CD4-positive, alpha-beta T cell (primary cell): ENCODE results near the gene ZNF627. TPM values are rescaled to one million over a fixed set of nuclear protein-coding genes. Genes with fewer than 3 reads are reported as not detected.

Source experiments
- ATAC-seq: fragments of 200-7000 bp; cut with Tn5 transposase; one replicate; pipeline ENCODE4 v1.10.0; 2022; ENCODE audit warnings: mild to moderate bottlenecking; ENCODE audit not compliant: poor library complexity
- CTCF ChIA-PET: fragments of 350-600 bp; sonication (Branson Sonifier 250); formaldehyde crosslinking; loops from one replicate; lab custom pipeline; 2021; ENCODE audit warnings: antibody characterized with exemption, inconsistent platforms; lab: Charles Lee
- POLR2A ChIA-PET: fragments of 350-600 bp; sonication (Branson Sonifier 250); formaldehyde crosslinking; loops from one replicate; lab custom pipeline; 2021; ENCODE audit warnings: antibody characterized with exemption, inconsistent platforms; lab: Charles Lee
- DNase-seq, 14 experiments: peaks; one replicate each; pipeline ENCODE4 v3.0.0-alpha.2; 2013 to 2020; ENCODE audit warnings: mixed read lengths in 2 of 14
- H3K27ac ChIP-seq, 2 donors: one replicate each; pipeline versions ENCODE4 v1.5.1 to v1.7.0; 2013; ENCODE audit warnings: low read length in 2 of 2, low read depth in 1 of 2, mild to moderate bottlenecking in 1 of 2
- H3K27me3 ChIP-seq, 2 experiments: 1 replicate in 1 of 2; 2 replicates in 1 of 2; pipeline versions ENCODE4 v1.6.1 to v1.7.0; 2013; ENCODE audit warnings: low read length in 2 of 2, control low read depth in 1 of 2, mild to moderate bottlenecking in 1 of 2, moderate library complexity in 1 of 2; ENCODE audit not compliant: insufficient read depth in 2 of 2, control insufficient read depth in 1 of 2
- H3K36me3 ChIP-seq: one replicate; pipeline ENCODE4 v1.6.1; 2013; ENCODE audit warnings: low read length, control low read depth; ENCODE audit not compliant: insufficient read depth
- H3K4me1 ChIP-seq: one replicate; pipeline ENCODE4 v1.6.1; 2013; ENCODE audit warnings: low read length, control low read depth; ENCODE audit not compliant: insufficient read depth
- H3K4me3 ChIP-seq: one replicate; pipeline ENCODE4 v1.5.1; 2013; ENCODE audit warnings: mild to moderate bottlenecking, low read length, moderate library complexity
- H3K9me3 ChIP-seq, 2 experiments: 1 replicate in 1 of 2; 2 replicates in 1 of 2; pipeline versions ENCODE4 v1.6.1 to v1.7.0; 2013; ENCODE audit warnings: low read length in 2 of 2, mild to moderate bottlenecking in 2 of 2, control low read depth in 1 of 2, moderate library complexity in 1 of 2; ENCODE audit not compliant: control insufficient read depth in 1 of 2, insufficient read depth in 1 of 2
- H3K27ac Mint-ChIP-seq: one replicate; pipeline ENCODE4 v1.8.0; 2020; ENCODE audit warnings: mixed read lengths
- H3K27me3 Mint-ChIP-seq: one replicate; pipeline ENCODE4 v1.8.0; 2021; ENCODE audit warnings: mixed read lengths
- H3K36me3 Mint-ChIP-seq: one replicate; pipeline ENCODE4 v1.8.0; 2021; ENCODE audit warnings: low read depth, mixed read lengths
- H3K4me1 Mint-ChIP-seq: one replicate; pipeline ENCODE4 v1.8.0; 2021; ENCODE audit warnings: low read depth, mixed read lengths
- H3K4me3 Mint-ChIP-seq: one replicate; pipeline ENCODE4 v1.8.0; 2020; ENCODE audit warnings: mild to moderate bottlenecking, mixed read lengths
- H3K9me3 Mint-ChIP-seq: one replicate; pipeline ENCODE4 v1.8.0; 2020; ENCODE audit warnings: mixed read lengths
- CTCF ChIP-seq: fragments of 200-600 bp; IDR thresholded peaks from one replicate; pipeline ENCODE4 v1.8.0; 2022; ENCODE audit warnings: antibody characterized with exemption, mild to moderate bottlenecking
- intact Hi-C, 2 experiments: fragments of 100-400 bp; cut with DNase I in 1 of 2; cut with micrococcal nuclease in 1 of 2; formaldehyde crosslinking; loops; one replicate each; pipeline versions ENCODE4 v1.15.1 to v1.9.0; 2023 to 2025; cut with DNase I, micrococcal nuclease
- total RNA-seq, 174 experiments: library from RNA in 2 of 174; stranded (reverse) in 2 of 174; gene quantifications; one replicate each; pipeline ENCODE4 v1.2.3 and lab custom pipeline; 2021 to 2026

The ZNF627 gene
- total RNA-seq, 2 experiments from 2014 or later: 11.7 to 12.7 TPM

GRCh38 chr19:11586331-11586730, 11.0 kb upstream of the ZNF627 start:
- Histone ChIP-seq H3K27me3 (no peaks in the 10 kb centered on the region), H3K9me3 (no peaks in the 10 kb centered on the region), H3K4me1 (peaks cover 14% of the 10 kb centered on the region), H3K4me3 (no peak overlapping the region), H3K27ac (no peak overlapping the region), H3K36me3 (no peaks in the 10 kb centered on the region)
- ChIA-PET CTCF (no interaction called here), POLR2A (interaction anchor here (0.9 kb wide), 1 partner anchor 27 kb away, joined by 3 read pairs; the partner anchor contains the start of gene ELOF1)
- DNase-seq (no peak), ATAC-seq (no peak)
- no peaks in the 10 kb centered on the region for H3K27me3 Mint-ChIP-seq
- intact Hi-C loops: loop anchor here (2.0 to 10.0 kb wide), 6 partner anchors 90 to 452 kb away; partner anchors contain the start of genes EPOR (in 1 of the 2), ODAD3 (in 1 of the 2) and PRKCSH (in 1 of the 2)
- no peak overlapping the region for H3K4me3 Mint-ChIP-seq
- no peak for TF ChIP-seq CTCF
- H3K36me3 Mint-ChIP-seq: no peaks in the 10 kb centered on the region
- H3K4me1 Mint-ChIP-seq: peaks cover 10% of the 10 kb centered on the region
- H3K27ac Mint-ChIP-seq: no peak overlapping the region
- no peaks in the 10 kb centered on the region for H3K9me3 Mint-ChIP-seq

GRCh38 chr19:11587302-11587974, 9.8 kb upstream of the ZNF627 start:
- intact Hi-C loops: loop anchor here (1.0 to 10.0 kb wide), 10 partner anchors 27 to 453 kb away; partner anchors contain the start of genes EPOR (in 1 of the 2), ODAD3 (in 1 of the 2) and PRKCSH (in 1 of the 2)
- H3K27ac Mint-ChIP-seq: no peak overlapping the region
- POLR2A ChIA-PET: no interaction called here
- no peaks in the 10 kb centered on the region for H3K36me3 Mint-ChIP-seq
- Histone ChIP-seq H3K27ac (no peak overlapping the region), H3K27me3 (no peaks in the 10 kb centered on the region), H3K4me1 (peaks cover 7% of the 10 kb centered on the region), H3K36me3 (no peaks in the 10 kb centered on the region), H3K9me3 (no peaks in the 10 kb centered on the region), H3K4me3 (no peak overlapping the region)
- CTCF ChIA-PET: no interaction called here
- peak; percentile 85 for TF ChIP-seq CTCF
- no peaks in the 10 kb centered on the region for H3K9me3 Mint-ChIP-seq
- H3K27me3 Mint-ChIP-seq: no peaks in the 10 kb centered on the region
- H3K4me3 Mint-ChIP-seq: no peak overlapping the region
- H3K4me1 Mint-ChIP-seq: no peaks in the 10 kb centered on the region
- DNase-seq (peak; percentile 62 to 84 (median 72)), ATAC-seq (peak; percentile 98)

- CTCF ChIA-PET: no interaction called here
- no peak overlapping the region for H3K4me3 ChIP-seq
- POLR2A ChIA-PET: no interaction called here
- intact Hi-C loops: loop anchor here (1.0 to 10.0 kb wide), 10 partner anchors 28 to 453 kb away; partner anchors contain the start of genes EPOR (in 1 of the 2), ODAD3 (in 1 of the 2) and PRKCSH (in 1 of the 2)
- H3K9me3 ChIP-seq: no peaks in the 10 kb centered on the region
- H3K36me3 Mint-ChIP-seq: no peaks in the 10 kb centered on the region
- no peaks in the 10 kb centered on the region for H3K27me3 Mint-ChIP-seq
- no peaks in the 10 kb centered on the region for H3K36me3 ChIP-seq
- H3K9me3 Mint-ChIP-seq: no peaks in the 10 kb centered on the region
- peaks cover 7% of the 10 kb centered on the region for H3K4me1 ChIP-seq
- H3K4me1 Mint-ChIP-seq: no peaks in the 10 kb centered on the region
- no peaks in the 10 kb centered on the region for H3K27me3 ChIP-seq
- TF ChIP-seq CTCF: peak; percentile 48
- no peak overlapping the region for H3K4me3 Mint-ChIP-seq
- DNase-seq (no peak), ATAC-seq (no peak)
- no peak overlapping the region for H3K27ac ChIP-seq
- no peak overlapping the region for H3K27ac Mint-ChIP-seq
These were observed 9.2 kb upstream of the ZNF627 start for GRCh38 chr19:11587975-11588631.
